SK-N-SH treated with all-trans-retinoic acid at 6 μM for 48 hours (cell line): Measurements from ENCODE around the gene BSG.

ENCODE experiments used
- ATAC-seq: fragments of 200-7000 bp; cut with Tn5 transposase; 3 replicates; pipeline ENCODE4 v1.9.1; 2020; ENCODE audit warnings: mild to moderate bottlenecking, moderate library complexity
- ARNTL ChIP-seq: fragments of 450-650 bp; formaldehyde crosslinking; IDR thresholded peaks from 2 replicates; pipeline ENCODE4 v1.5.0; 2020; ENCODE audit warnings: low read depth, mild to moderate bottlenecking, moderate library complexity, borderline replicate concordance
- CSDC2 ChIP-seq: fragments of 250-450 bp; sonication (Bioruptor Pico); IDR thresholded peaks from 2 replicates; pipeline ENCODE4 v1.5.0; 2020; ENCODE audit warnings: mild to moderate bottlenecking, moderate library complexity
- ESRRG ChIP-seq: fragments of 250-450 bp; sonication (Bioruptor Pico); IDR thresholded peaks from 2 replicates; pipeline ENCODE4 v1.6.1; 2021; ENCODE audit warnings: mild to moderate bottlenecking
- GLIS3 ChIP-seq: fragments of 250-450 bp; sonication (Bioruptor Pico); IDR thresholded peaks from 2 replicates; pipeline ENCODE4 v1.5.0; 2020; ENCODE audit warnings: mild to moderate bottlenecking, moderate library complexity
- ISL1 ChIP-seq: fragments of 250-450 bp; sonication (Bioruptor Pico); IDR thresholded peaks from 2 replicates; pipeline ENCODE4 v2.1.2; 2022; ENCODE audit warnings: mild to moderate bottlenecking, moderate library complexity
- PPARA ChIP-seq: fragments of 250-450 bp; sonication (Bioruptor Pico); IDR thresholded peaks from 2 replicates; pipeline ENCODE4 v1.5.0; 2020; ENCODE audit warnings: mild to moderate bottlenecking, borderline replicate concordance
- RARB ChIP-seq: fragments of 250-450 bp; sonication (Bioruptor Pico); IDR thresholded peaks from 2 replicates; pipeline ENCODE4 v1.8.0; 2021; ENCODE audit warnings: mild to moderate bottlenecking, moderate library complexity
- SNAI2 ChIP-seq: fragments of 250-450 bp; sonication (Bioruptor Pico); IDR thresholded peaks from 2 replicates; pipeline ENCODE4 v1.5.0; 2020; ENCODE audit warnings: mild to moderate bottlenecking, moderate library complexity
- TCF4 ChIP-seq: fragments of 250-450 bp; sonication (Bioruptor Pico); IDR thresholded peaks from 2 replicates; pipeline ENCODE4 v1.8.0; 2021; ENCODE audit warnings: mild to moderate bottlenecking, moderate library complexity, borderline replicate concordance
- TOX ChIP-seq: fragments of 250-450 bp; sonication (Bioruptor Pico); IDR thresholded peaks from 2 replicates; pipeline ENCODE4 v1.8.0; 2021; ENCODE audit warnings: mild to moderate bottlenecking, moderate library complexity, borderline replicate concordance
- ZC3H10 ChIP-seq: fragments of 250-450 bp; sonication (Bioruptor Pico); IDR thresholded peaks from 2 replicates; pipeline ENCODE4 v1.5.1; 2021; ENCODE audit warnings: mild to moderate bottlenecking, moderate library complexity
- ZFP3 ChIP-seq: fragments of 250-450 bp; sonication (Bioruptor Pico); IDR thresholded peaks from 2 replicates; pipeline ENCODE4 v1.5.0; 2020; ENCODE audit warnings: mild to moderate bottlenecking, moderate library complexity
- ZNF565 ChIP-seq: fragments of 450-650 bp; formaldehyde crosslinking; conservative IDR thresholded peaks from 2 replicates; pipeline ENCODE4 v1.5.0; 2020; ENCODE audit warnings: low read depth, mild to moderate bottlenecking, moderate library complexity
- ZNF8 ChIP-seq: fragments of 450-650 bp; formaldehyde crosslinking; IDR thresholded peaks from 2 replicates; pipeline ENCODE4 v1.5.0; 2020; ENCODE audit warnings: mild to moderate bottlenecking, moderate library complexity
- TF ChIP-seq, protein P1 (sequence below): fragments of 250-450 bp; sonication (Bioruptor Pico); IDR thresholded peaks from 2 replicates; pipeline ENCODE4 v1.5.1; 2020; ENCODE audit warnings: low read depth, mild to moderate bottlenecking, moderate library complexity
- TF ChIP-seq, protein P2 (sequence below): fragments of 250-450 bp; sonication (Bioruptor Pico); IDR thresholded peaks from 2 replicates; pipeline ENCODE4 v1.5.0; 2020; ENCODE audit warnings: mild to moderate bottlenecking, moderate library complexity
- TF ChIP-seq, protein P3 (sequence below): fragments of 250-450 bp; sonication (Bioruptor Pico); IDR thresholded peaks from 2 replicates; pipeline ENCODE4 v1.5.1; 2021; ENCODE audit warnings: mild to moderate bottlenecking, moderate library complexity
- TF ChIP-seq, protein P4 (sequence below): fragments of 250-450 bp; sonication (Bioruptor Pico); IDR thresholded peaks from 2 replicates; pipeline ENCODE4 v1.8.0; 2021; ENCODE audit warnings: low read depth, mild to moderate bottlenecking, moderate library complexity, borderline replicate concordance
- TF ChIP-seq, protein P5 (sequence below): fragments of 250-450 bp; sonication (Bioruptor Pico); IDR thresholded peaks from 2 replicates; pipeline ENCODE4 v1.8.0; 2020; ENCODE audit warnings: mild to moderate bottlenecking, moderate library complexity, borderline replicate concordance

The BSG gene

DNA sequence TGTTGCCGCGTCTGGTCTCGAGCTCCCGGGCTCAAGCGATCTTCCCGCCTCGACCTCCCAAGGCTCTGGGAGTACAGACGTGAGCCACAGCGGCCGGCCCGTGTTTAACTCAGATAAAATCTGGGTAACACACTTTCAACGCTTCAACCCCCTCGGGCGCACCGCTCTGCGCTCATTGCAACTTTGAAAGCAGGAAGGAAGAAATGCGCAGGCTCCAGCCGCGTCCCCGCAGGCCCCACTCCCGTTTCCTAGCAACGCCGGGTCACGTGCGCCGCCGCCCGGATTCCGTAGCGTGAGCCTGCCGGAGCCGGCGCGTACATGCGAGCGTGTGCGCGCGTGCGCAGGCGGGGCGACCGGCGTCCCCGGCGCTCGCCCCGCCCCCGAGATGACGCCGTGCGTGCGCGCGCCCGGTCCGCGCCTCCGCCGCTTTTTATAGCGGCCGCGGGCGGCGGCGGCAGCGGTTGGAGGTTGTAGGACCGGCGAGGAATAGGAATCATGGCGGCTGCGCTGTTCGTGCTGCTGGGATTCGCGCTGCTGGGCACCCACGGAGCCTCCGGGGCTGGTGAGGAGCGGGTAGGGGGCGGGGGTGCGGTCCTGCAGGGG is at the start of gene BSG:
TSS of gene BSG (plus strand) at position 457 of the 603 bp plus-strand sequence. CDS start at position 496, 39 bp downstream.
- TF ChIP-seq, protein P1, sequence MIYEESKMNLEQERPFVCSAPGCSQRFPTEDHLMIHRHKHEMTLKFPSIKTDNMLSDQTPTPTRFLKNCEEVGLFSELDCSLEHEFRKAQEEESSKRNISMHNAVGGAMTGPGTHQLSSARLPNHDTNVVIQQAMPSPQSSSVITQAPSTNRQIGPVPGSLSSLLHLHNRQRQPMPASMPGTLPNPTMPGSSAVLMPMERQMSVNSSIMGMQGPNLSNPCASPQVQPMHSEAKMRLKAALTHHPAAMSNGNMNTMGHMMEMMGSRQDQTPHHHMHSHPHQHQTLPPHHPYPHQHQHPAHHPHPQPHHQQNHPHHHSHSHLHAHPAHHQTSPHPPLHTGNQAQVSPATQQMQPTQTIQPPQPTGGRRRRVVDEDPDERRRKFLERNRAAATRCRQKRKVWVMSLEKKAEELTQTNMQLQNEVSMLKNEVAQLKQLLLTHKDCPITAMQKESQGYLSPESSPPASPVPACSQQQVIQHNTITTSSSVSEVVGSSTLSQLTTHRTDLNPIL: no peak
- no peak for TF ChIP-seq ZFP3 (CRISPR knock-in tag)
- TF ChIP-seq, protein P2, sequence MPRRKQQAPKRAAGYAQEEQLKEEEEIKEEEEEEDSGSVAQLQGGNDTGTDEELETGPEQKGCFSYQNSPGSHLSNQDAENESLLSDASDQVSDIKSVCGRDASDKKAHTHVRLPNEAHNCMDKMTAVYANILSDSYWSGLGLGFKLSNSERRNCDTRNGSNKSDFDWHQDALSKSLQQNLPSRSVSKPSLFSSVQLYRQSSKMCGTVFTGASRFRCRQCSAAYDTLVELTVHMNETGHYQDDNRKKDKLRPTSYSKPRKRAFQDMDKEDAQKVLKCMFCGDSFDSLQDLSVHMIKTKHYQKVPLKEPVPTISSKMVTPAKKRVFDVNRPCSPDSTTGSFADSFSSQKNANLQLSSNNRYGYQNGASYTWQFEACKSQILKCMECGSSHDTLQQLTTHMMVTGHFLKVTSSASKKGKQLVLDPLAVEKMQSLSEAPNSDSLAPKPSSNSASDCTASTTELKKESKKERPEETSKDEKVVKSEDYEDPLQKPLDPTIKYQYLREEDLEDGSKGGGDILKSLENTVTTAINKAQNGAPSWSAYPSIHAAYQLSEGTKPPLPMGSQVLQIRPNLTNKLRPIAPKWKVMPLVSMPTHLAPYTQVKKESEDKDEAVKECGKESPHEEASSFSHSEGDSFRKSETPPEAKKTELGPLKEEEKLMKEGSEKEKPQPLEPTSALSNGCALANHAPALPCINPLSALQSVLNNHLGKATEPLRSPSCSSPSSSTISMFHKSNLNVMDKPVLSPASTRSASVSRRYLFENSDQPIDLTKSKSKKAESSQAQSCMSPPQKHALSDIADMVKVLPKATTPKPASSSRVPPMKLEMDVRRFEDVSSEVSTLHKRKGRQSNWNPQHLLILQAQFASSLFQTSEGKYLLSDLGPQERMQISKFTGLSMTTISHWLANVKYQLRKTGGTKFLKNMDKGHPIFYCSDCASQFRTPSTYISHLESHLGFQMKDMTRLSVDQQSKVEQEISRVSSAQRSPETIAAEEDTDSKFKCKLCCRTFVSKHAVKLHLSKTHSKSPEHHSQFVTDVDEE: peak; percentile 71; the same call in 1 of the 2 replicates
- TF ChIP-seq GLIS3: peak; percentile 23; the same call in 1 of the 2 replicates
- no peak for TF ChIP-seq ISL1 (CRISPR knock-in tag)
- TF ChIP-seq, protein P3, sequence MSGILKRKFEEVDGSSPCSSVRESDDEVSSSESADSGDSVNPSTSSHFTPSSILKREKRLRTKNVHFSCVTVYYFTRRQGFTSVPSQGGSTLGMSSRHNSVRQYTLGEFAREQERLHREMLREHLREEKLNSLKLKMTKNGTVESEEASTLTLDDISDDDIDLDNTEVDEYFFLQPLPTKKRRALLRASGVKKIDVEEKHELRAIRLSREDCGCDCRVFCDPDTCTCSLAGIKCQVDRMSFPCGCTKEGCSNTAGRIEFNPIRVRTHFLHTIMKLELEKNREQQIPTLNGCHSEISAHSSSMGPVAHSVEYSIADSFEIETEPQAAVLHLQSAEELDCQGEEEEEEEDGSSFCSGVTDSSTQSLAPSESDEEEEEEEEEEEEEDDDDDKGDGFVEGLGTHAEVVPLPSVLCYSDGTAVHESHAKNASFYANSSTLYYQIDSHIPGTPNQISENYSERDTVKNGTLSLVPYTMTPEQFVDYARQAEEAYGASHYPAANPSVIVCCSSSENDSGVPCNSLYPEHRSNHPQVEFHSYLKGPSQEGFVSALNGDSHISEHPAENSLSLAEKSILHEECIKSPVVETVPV: no peak
- TF ChIP-seq ZC3H10 (CRISPR knock-in tag): no peak
- TF ChIP-seq TCF4 (CRISPR knock-in tag): no peak
- TF ChIP-seq CSDC2 (CRISPR knock-in tag): no peak
- no peak for TF ChIP-seq ARNTL (CRISPR knock-in tag)
- TF ChIP-seq RARB (CRISPR knock-in tag): no peak
- TF ChIP-seq PPARA (CRISPR knock-in tag): no peak
- ATAC-seq: peak; percentile 59

DNA sequence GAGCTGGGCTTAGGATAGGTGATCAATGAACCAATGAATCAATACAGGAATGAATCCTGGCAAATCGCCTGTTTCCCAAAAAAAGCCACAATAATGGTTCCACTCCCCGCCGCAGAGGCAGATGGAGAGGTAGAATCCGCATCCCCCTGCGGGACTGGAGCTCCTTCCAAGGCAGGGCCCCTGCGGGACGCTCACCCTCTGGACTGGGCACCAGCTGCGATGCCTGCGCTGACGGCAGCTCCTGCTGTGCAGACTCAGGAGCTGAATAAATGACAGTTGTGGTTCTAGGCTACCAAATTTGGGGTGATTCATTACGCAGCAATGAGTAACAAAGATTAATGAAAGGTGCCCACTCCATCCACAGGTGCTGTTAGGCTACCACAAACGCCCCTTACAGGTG is 49.7 kb upstream of the BSG start:
- TF ChIP-seq ESRRG: no peak
- TF ChIP-seq, protein P3: no peak
- no peak for TF ChIP-seq SNAI2 (CRISPR knock-in tag)
- TF ChIP-seq, protein P2: no peak
- no peak for TF ChIP-seq ISL1 (CRISPR knock-in tag)
- TF ChIP-seq, protein P4, sequence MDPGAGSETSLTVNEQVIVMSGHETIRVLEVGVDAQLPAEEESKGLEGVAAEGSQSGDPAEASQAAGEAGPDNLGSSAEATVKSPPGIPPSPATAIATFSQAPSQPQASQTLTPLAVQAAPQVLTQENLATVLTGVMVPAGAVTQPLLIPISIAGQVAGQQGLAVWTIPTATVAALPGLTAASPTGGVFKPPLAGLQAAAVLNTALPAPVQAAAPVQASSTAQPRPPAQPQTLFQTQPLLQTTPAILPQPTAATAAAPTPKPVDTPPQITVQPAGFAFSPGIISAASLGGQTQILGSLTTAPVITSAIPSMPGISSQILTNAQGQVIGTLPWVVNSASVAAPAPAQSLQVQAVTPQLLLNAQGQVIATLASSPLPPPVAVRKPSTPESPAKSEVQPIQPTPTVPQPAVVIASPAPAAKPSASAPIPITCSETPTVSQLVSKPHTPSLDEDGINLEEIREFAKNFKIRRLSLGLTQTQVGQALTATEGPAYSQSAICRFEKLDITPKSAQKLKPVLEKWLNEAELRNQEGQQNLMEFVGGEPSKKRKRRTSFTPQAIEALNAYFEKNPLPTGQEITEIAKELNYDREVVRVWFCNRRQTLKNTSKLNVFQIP (CRISPR knock-in tag): no peak
- no peak for TF ChIP-seq TOX
- no peak for TF ChIP-seq ZNF8 (CRISPR knock-in tag)
- no peak for ATAC-seq

DNA sequence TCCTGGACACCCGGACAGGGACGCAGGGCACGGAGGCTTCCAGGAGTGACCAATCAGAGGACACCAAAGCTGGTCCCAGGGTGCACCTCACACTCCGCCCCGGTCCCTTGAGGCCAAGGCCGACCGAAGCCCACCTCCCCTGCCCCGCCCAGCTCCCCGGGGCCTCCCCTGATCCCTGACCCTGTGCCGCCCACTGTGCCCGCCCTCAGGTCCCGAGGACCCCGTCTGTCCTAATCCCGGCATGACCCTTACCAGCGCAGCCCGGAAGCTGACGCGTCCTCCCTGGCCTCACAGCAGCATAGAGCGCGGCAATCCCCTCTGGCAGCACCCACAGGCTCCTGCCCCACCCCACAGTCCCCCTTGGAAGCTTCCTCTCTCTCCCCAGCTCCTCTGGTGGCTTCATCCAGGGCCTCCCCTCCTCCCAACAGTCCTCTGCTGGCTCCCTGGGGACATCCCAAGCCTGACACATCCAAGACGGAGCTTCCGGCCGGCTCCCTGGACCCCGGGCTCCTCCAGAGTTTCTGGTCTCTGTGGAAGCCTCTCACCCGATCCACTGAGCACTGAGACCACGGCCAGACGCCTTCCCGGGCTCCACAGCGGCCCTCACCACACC is 48.2 kb upstream of the BSG start:
- ATAC-seq: peak; percentile 74
- no peak for TF ChIP-seq ESRRG
- TF ChIP-seq GLIS3: no peak
- TF ChIP-seq PPARA (CRISPR knock-in tag): no peak
- TF ChIP-seq SNAI2 (CRISPR knock-in tag): no peak
- TF ChIP-seq, protein P4 (CRISPR knock-in tag): no peak
- no peak for TF ChIP-seq RARB (CRISPR knock-in tag)
- TF ChIP-seq ARNTL (CRISPR knock-in tag): no peak
- TF ChIP-seq, protein P5, sequence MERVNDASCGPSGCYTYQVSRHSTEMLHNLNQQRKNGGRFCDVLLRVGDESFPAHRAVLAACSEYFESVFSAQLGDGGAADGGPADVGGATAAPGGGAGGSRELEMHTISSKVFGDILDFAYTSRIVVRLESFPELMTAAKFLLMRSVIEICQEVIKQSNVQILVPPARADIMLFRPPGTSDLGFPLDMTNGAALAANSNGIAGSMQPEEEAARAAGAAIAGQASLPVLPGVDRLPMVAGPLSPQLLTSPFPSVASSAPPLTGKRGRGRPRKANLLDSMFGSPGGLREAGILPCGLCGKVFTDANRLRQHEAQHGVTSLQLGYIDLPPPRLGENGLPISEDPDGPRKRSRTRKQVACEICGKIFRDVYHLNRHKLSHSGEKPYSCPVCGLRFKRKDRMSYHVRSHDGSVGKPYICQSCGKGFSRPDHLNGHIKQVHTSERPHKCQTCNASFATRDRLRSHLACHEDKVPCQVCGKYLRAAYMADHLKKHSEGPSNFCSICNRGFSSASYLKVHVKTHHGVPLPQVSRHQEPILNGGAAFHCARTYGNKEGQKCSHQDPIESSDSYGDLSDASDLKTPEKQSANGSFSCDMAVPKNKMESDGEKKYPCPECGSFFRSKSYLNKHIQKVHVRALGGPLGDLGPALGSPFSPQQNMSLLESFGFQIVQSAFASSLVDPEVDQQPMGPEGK (CRISPR knock-in tag): no peak
- TF ChIP-seq ZNF565 (CRISPR knock-in tag): no peak
- TF ChIP-seq ZNF8 (CRISPR knock-in tag): no peak
